Thyroid gland (tissue), 4 donors: ENCODE measurements around the gene RAB3D. TPM values are rescaled to one million over a fixed set of nuclear protein-coding genes. Genes with fewer than 3 reads are reported as not detected.
"Not testable (repeated sequence)": the region's sequence is repeated elsewhere in the genome, so short reads cannot be mapped to it uniquely, and the experiment has no call there.

ENCODE experiments used
- DNase-seq, 2 donors: peaks; one replicate each; pipeline ENCODE4 v3.0.0-alpha.2; 2019
- H3K27ac ChIP-seq, 3 donors: fragments of 200-600 bp; sonication (generic); 1 replicate in 2 of 3; 2 replicates in 1 of 3; pipeline ENCODE4 v1.5.1; 2016 to 2019; ENCODE audit warnings: mild to moderate bottlenecking in 1 of 3, moderate library complexity in 1 of 3
- H3K27me3 ChIP-seq: fragments of 200-600 bp; sonication (generic); one replicate; pipeline ENCODE4 v1.5.1; 2019
- H3K36me3 ChIP-seq, 2 donors: fragments of 200-600 bp; sonication (generic); one replicate each; pipeline ENCODE4 v1.5.1; 2016 to 2019
- H3K4me1 ChIP-seq, 2 donors: fragments of 200-600 bp; sonication (generic); one replicate each; pipeline ENCODE4 v1.5.1; 2017 to 2019
- H3K4me3 ChIP-seq, 3 donors: fragments of 200-600 bp; sonication (generic); replicated peaks in 1 of 3; 1 replicate in 2 of 3; 2 replicates in 1 of 3; pipeline ENCODE4 v1.5.1; 2016; ENCODE audit warnings: mild to moderate bottlenecking in 1 of 3
- H3K9me3 ChIP-seq: fragments of 200-600 bp; sonication (generic); one replicate; pipeline ENCODE4 v1.5.1; 2017
- CTCF ChIP-seq, 6 experiments: fragments of 200-600 bp in 3 of 6; fragments of 450-650 bp in 3 of 6; sonication (generic) in 3 of 6; IDR thresholded peaks; one replicate each; pipeline ENCODE4 v1.5.1; 2016 to 2019; ENCODE audit warnings: antibody characterized with exemption in 6 of 6, mild to moderate bottlenecking in 2 of 6, inconsistent platforms in 1 of 6, moderate library complexity in 1 of 6
- POLR2A ChIP-seq, 2 donors: fragments of 450-650 bp; IDR thresholded peaks; one replicate each; pipeline ENCODE4 v1.6.1; 2017; ENCODE audit warnings: antibody characterized with exemption in 2 of 2, mild to moderate bottlenecking in 2 of 2, moderate library complexity in 1 of 2
- WGBS, 2 donors: methylation state at CpG; one replicate each; pipeline ENCODE4 v1.1.5; 2017; 5-methylcytosine and 5-hydroxymethylcytosine counted together
- intact Hi-C: fragments of 100-400 bp; cut with DNase I; formaldehyde crosslinking; loops from one replicate; pipeline ENCODE4 v1.15.1; 2023
- total RNA-seq, 4 donors: library from RNA; depleted of rRNA; stranded (reverse); fragments of >200 nt; gene quantifications; one replicate each; pipeline ENCODE4 v1.2.3, GENCODE V29; 2016

The RAB3D gene
- total RNA-seq, 4 donors from 2014 or later, result 14.8 to 30.3 (median 20.6) TPM

GRCh38 chr19:11346104-11346940, 6.9 kb upstream of the RAB3D start, which contains the start of the genes CCDC159 and TMEM205:
TSS of gene CCDC159 (plus strand) at chr19:11346519. CDS start at chr19:11346607, 88 bp downstream.
TSS of gene TMEM205 (minus strand) at chr19:11346268. CDS start at chr19:11345619, 649 bp downstream.
- Histone ChIP-seq H3K27me3 (no peaks in the 10 kb centered on the region), H3K4me3 (peak within 1 kb of the TSS; percentile 32 to 52 (median 37)), H3K9me3 (no peaks in the 10 kb centered on the region), H3K36me3 (no peaks in the 10 kb centered on the region), H3K27ac (peak within 1 kb of the TSS; percentile 73 to 90 (median 87)), H3K4me1 (peaks cover 17 to 28% of the 10 kb centered on the region in 2 donors)
- TF ChIP-seq POLR2A (IDR thresholded peaks at IDR 0.05) (peak; percentile 27 to 74), CTCF (IDR thresholded peaks at IDR 0.05) (no peak)
- intact Hi-C loops, result loop anchor here (10.0 kb wide), 1 partner anchor 52 kb away; the partner anchor contains the start of gene TSPAN16
- DNase-seq, result peak; percentile 99
- WGBS, 2 donors, result 0 to 1% methylated on average over 30 to 44 of the region's 50 CpGs

GRCh38 chr19:11345122-11345803, 5.8 kb upstream of the RAB3D start:
- intact Hi-C loops, result loop anchor here (10.0 kb wide), 1 partner anchor 50 kb away; the partner anchor contains the start of gene TSPAN16
- Histone ChIP-seq H3K4me1 (peaks cover 17 to 28% of the 10 kb centered on the region in 2 donors), H3K27ac (peak overlapping the region in 2 of 3 donors; percentile 87 to 90), H3K4me3 (peak overlapping the region in 2 of 3 donors; percentile 32 to 52), H3K36me3 (no peaks in the 10 kb centered on the region), H3K9me3 (no peaks in the 10 kb centered on the region), H3K27me3 (no peaks in the 10 kb centered on the region)
- WGBS, 2 donors, result 46 to 49% methylated on average over 11 to 13 of the region's 15 CpGs
- peak; percentile 41 to 46 for DNase-seq
- no peak for TF ChIP-seq POLR2A (IDR thresholded peaks at IDR 0.05)
- TF ChIP-seq CTCF (IDR thresholded peaks at IDR 0.05), result no peak

GRCh38 chr19:11342429-11342828, 3.0 kb upstream of the RAB3D start:
- H3K27ac ChIP-seq, result no peak overlapping the region
- no peak for DNase-seq
- intact Hi-C loops, result loop anchor here (10.0 kb wide), 1 partner anchor 48 kb away; the partner anchor contains the start of gene TSPAN16
- H3K4me3 ChIP-seq, result no peak overlapping the region
- H3K9me3 ChIP-seq, result no peaks in the 10 kb centered on the region
- WGBS, 2 donors, result 97% methylated on average over 3 of the region's 3 CpGs
- H3K27me3 ChIP-seq, result no peaks in the 10 kb centered on the region
- H3K4me1 ChIP-seq, result peaks cover 32 to 41% of the 10 kb centered on the region in 2 donors
- H3K36me3 ChIP-seq, result no peaks in the 10 kb centered on the region
- no peak for TF ChIP-seq CTCF (IDR thresholded peaks at IDR 0.05)
- TF ChIP-seq POLR2A (IDR thresholded peaks at IDR 0.05), result no peak

- 82 to 86% methylated on average over 8 of the region's 8 CpGs for WGBS, 2 donors
- H3K4me1 ChIP-seq, result peaks cover 27 to 31% of the 10 kb centered on the region in 2 donors
- H3K4me3 ChIP-seq, result peak overlapping the region in 1 of 3 donors; percentile 97
Measured at GRCh38 chr19:11340099-11340467, 626 bp upstream of the RAB3D start.

GRCh38 chr19:11338569-11339253, 746 bp downstream of the RAB3D start:
- Histone ChIP-seq H3K4me1 (peaks cover 14 to 17% of the 10 kb centered on the region in 2 donors), H3K27me3 (no peaks in the 10 kb centered on the region), H3K4me3 (peak overlapping the region; percentile 36 to 100 (median 97)), H3K36me3 (peaks cover 18 to 28% of the 10 kb centered on the region in 2 donors), H3K9me3 (no peaks in the 10 kb centered on the region), H3K27ac (peak overlapping the region; percentile 73 to 86 (median 86))
- intact Hi-C loops, result no loop called here
- TF ChIP-seq CTCF (IDR thresholded peaks at IDR 0.05) (no peak), POLR2A (IDR thresholded peaks at IDR 0.05) (no peak)
- peak; percentile 51 for DNase-seq
- WGBS, 2 donors, result 21 to 23% methylated on average over 21 of the region's 21 CpGs

More at GRCh38 chr19:11340099-11340467, 626 bp upstream of the RAB3D start:
- not testable (repeated sequence) for DNase-seq, H3K9me3 ChIP-seq, H3K27me3 ChIP-seq
- Histone ChIP-seq H3K27ac (peak overlapping the region in 1 of 3 donors; percentile 86), H3K36me3 (peaks cover 7 to 17% of the 10 kb centered on the region in 2 donors)
- intact Hi-C loops, result loop anchor here (10.0 kb wide), 1 partner anchor 45 kb away; the partner anchor contains the start of gene TSPAN16
